Endothelial cell of coronary artery (primary cell): ENCODE measurements around the gene POLR2J2. TPM values are rescaled to one million over a fixed set of nuclear protein-coding genes. Genes with fewer than 3 reads are reported as not detected.

Experiments
- total RNA-seq: library from RNA; depleted of rRNA; stranded (reverse); fragments of >200 nt; gene quantifications from 2 replicates; pipeline ENCODE4 v1.2.3, GENCODE V29; 2014

Gene POLR2J2
- 2.6 and 3.0 TPM in 2 replicates for total RNA-seq

GRCh38 chr7:102671166-102671955, at the start of gene POLR2J2:
POLR2J2 (minus strand) TSS chr7:102671663; CDS start chr7:102671601, 62 bp downstream.

GRCh38 chr7:102649924-102650323, 21.5 kb downstream of the POLR2J2 start, which contains the start of gene SPDYE2B:
SPDYE2B (plus strand) TSS chr7:102650319; CDS start chr7:102652349, 2,030 bp downstream.

GRCh38 chr7:102642691-102643090, 28.8 kb downstream of the POLR2J2 start, which contains the start of gene UPK3BL1:
UPK3BL1 (minus strand) TSS chr7:102642791; CDS start chr7:102642741, 50 bp downstream.

GRCh38 chr7:102616507-102617125, 54.8 kb downstream of the POLR2J2 start, which contains the start of gene RASA4:
RASA4 (minus strand) TSS chr7:102616756; CDS start chr7:102616689, 67 bp downstream.

Other genes with a start within 250 kb of the POLR2J2 start
- 64.3 and 74.0 TPM in 2 replicates for gene ORAI2, start 238.1 kb downstream of the POLR2J2 start, total RNA-seq
- gene ALKBH4, start 206.8 kb downstream of the POLR2J2 start, total RNA-seq, result 8.6 and 12.1 TPM in 2 replicates
- 23.4 and 26.4 TPM in 2 replicates for gene LRWD1, start 206.7 kb downstream of the POLR2J2 start, total RNA-seq
- 29.0 and 31.5 TPM in 2 replicates for gene POLR2J, start 192.7 kb downstream of the POLR2J2 start, total RNA-seq
- 1.5 and 2.1 TPM in 2 replicates for gene RASA4B, start 153.9 kb downstream of the POLR2J2 start, total RNA-seq
- gene UPK3BL2, start 128.0 kb downstream of the POLR2J2 start, total RNA-seq, result 3.2 and 3.6 TPM in 2 replicates
- not detected in 2 replicates for gene SPDYE2, start 120.4 kb downstream of the POLR2J2 start, total RNA-seq
- 26.5 and 28.0 TPM in 2 replicates for gene POLR2J3, start 99.1 kb downstream of the POLR2J2 start, total RNA-seq
- 3.7 and 7.8 TPM in 2 replicates for gene RASA4, start 54.9 kb downstream of the POLR2J2 start, total RNA-seq
- 2.4 and 14.8 TPM in 2 replicates for gene UPK3BL1, start 28.9 kb downstream of the POLR2J2 start, total RNA-seq
- gene SPDYE2B, start 21.3 kb downstream of the POLR2J2 start, total RNA-seq, result not detected in 2 replicates
- 7.8 and 9.4 TPM in 2 replicates for gene FAM185A, start 77.3 kb upstream of the POLR2J2 start, total RNA-seq
- 5.7 and 20.7 TPM in 2 replicates for gene LRRC17, start 241.3 kb upstream of the POLR2J2 start, total RNA-seq